A673 (cell line): Measurements from ENCODE around the gene OSBPL1A. TPM values are rescaled to one million over a fixed set of nuclear protein-coding genes. Genes with fewer than 3 reads are reported as not detected.

ENCODE experiments used
- BruUV-seq: library from RNA; stranded (reverse); fragments of 400-500 nt; replicated peaks from 2 replicates; lab custom pipeline; 2021; lab: Mats Ljungman, UMichigan
- CTCF ChIA-PET: fragments of 300-600 bp; sonication (Branson Sonifier 250); formaldehyde crosslinking; loops from one replicate; lab custom pipeline; 2022; ENCODE audit warnings: antibody characterized with exemption; lab: Charles Lee
- POLR2A ChIA-PET: fragments of 300-600 bp; sonication (Branson Sonifier 250); formaldehyde crosslinking; loops from one replicate; lab custom pipeline; 2022; ENCODE audit warnings: antibody characterized with exemption; ENCODE audit not compliant: low non-redundant PET; lab: Charles Lee
- DNase-seq: peaks from one replicate; pipeline ENCODE4 v3.0.0-alpha.2; 2015; ENCODE audit warnings: low spot score
- H3K27ac ChIP-seq: fragments of 200-600 bp; sonication (generic); 2 replicates; pipeline ENCODE4 v1.5.1; 2016; ENCODE audit warnings: mixed run types, low read depth, mild to moderate bottlenecking, mixed read lengths, antibody characterized with exemption, low read length; ENCODE audit not compliant: poor library complexity, severe bottlenecking
- H3K27me3 ChIP-seq: fragments of 200-600 bp; sonication (generic); replicated peaks from 2 replicates; pipeline ENCODE4 v1.6.1; 2017; ENCODE audit warnings: mixed run types, low read depth, mild to moderate bottlenecking, mixed read lengths, antibody characterized with exemption, low read length; ENCODE audit not compliant: insufficient read depth, poor library complexity
- H3K36me3 ChIP-seq: fragments of 200-600 bp; sonication (generic); 2 replicates; pipeline ENCODE4 v1.6.1; 2016; ENCODE audit warnings: mixed run types, mild to moderate bottlenecking, mixed read lengths, antibody characterized with exemption, low read length; ENCODE audit not compliant: insufficient read depth, poor library complexity, severe bottlenecking
- H3K4me1 ChIP-seq: fragments of 200-600 bp; sonication (generic); 2 replicates; pipeline ENCODE4 v1.6.1; 2017; ENCODE audit warnings: mixed run types, mild to moderate bottlenecking, mixed read lengths, antibody characterized with exemption, low read length; ENCODE audit not compliant: insufficient read depth, poor library complexity, severe bottlenecking
- H3K4me3 ChIP-seq: fragments of 200-600 bp; sonication (generic); 2 replicates; pipeline ENCODE4 v1.5.1; 2016; ENCODE audit warnings: low read depth, mixed run types, mild to moderate bottlenecking, mixed read lengths, low read length; ENCODE audit not compliant: poor library complexity, severe bottlenecking
- H3K9me3 ChIP-seq: fragments of 200-600 bp; sonication (generic); 2 replicates; pipeline ENCODE4 v1.6.1; 2016; ENCODE audit warnings: mixed run types, low read depth, mild to moderate bottlenecking, mixed read lengths, antibody characterized with exemption, low read length; ENCODE audit not compliant: poor library complexity, severe bottlenecking
- EZH2 ChIP-seq: fragments of 200-600 bp; sonication (generic); IDR thresholded peaks from 2 replicates; pipeline ENCODE4 v1.6.1; 2017; ENCODE audit warnings: borderline replicate concordance, low read depth, mild to moderate bottlenecking, mixed read lengths, antibody characterized with exemption, low read length; ENCODE audit not compliant: poor library complexity, severe bottlenecking
- intact Hi-C: fragments of 100-400 bp; cut with micrococcal nuclease; formaldehyde crosslinking; loops from one replicate; pipeline ENCODE4 v1.10.0; 2022; ENCODE audit not compliant: unreplicated experiment
- total RNA-seq: library from RNA; stranded (reverse); gene quantifications from 2 replicates; pipeline ENCODE4 v1.2.3, GENCODE V29; 2021
- TF ChIP-seq, protein P1 (sequence below): fragments of 300-800, 200-600 bp; sonication (generic); conservative IDR thresholded peaks from 2 replicates; pipeline ENCODE4 v1.5.1; 2017; ENCODE audit warnings: low read depth, mild to moderate bottlenecking, antibody characterized with exemption, low read length, moderate library complexity, mixed read lengths

Gene OSBPL1A
- total RNA-seq, 1 experiment from 2014 or later = 26.1 TPM

DNA sequence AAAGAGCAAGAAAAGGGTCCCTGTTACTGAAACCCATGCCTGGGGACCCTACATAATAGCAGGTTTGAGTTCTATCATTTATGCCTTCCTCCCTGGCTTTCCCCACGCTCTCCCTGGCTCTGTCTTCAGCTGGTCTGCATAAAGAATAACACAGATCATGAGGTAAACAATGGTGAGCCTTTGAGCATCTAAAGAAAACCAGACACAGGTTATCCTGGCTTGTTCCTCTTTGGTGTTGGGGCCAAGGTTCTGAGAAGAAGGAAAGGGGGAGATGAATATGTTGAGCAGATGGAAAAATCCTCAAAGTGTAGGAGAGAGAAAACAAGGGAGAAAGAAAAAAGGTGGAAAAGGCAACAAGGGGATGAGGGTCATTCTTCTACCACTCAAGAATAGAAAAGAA is 131.5 kb downstream of the OSBPL1A start:
- H3K36me3 ChIP-seq = no peaks in the 10 kb centered on the region
- no peaks in the 10 kb centered on the region for H3K27me3 ChIP-seq
- no peak overlapping the region for H3K27ac ChIP-seq
- H3K4me3 ChIP-seq = no peak overlapping the region
- no peaks in the 10 kb centered on the region for H3K9me3 ChIP-seq
- TF ChIP-seq, protein P1, sequence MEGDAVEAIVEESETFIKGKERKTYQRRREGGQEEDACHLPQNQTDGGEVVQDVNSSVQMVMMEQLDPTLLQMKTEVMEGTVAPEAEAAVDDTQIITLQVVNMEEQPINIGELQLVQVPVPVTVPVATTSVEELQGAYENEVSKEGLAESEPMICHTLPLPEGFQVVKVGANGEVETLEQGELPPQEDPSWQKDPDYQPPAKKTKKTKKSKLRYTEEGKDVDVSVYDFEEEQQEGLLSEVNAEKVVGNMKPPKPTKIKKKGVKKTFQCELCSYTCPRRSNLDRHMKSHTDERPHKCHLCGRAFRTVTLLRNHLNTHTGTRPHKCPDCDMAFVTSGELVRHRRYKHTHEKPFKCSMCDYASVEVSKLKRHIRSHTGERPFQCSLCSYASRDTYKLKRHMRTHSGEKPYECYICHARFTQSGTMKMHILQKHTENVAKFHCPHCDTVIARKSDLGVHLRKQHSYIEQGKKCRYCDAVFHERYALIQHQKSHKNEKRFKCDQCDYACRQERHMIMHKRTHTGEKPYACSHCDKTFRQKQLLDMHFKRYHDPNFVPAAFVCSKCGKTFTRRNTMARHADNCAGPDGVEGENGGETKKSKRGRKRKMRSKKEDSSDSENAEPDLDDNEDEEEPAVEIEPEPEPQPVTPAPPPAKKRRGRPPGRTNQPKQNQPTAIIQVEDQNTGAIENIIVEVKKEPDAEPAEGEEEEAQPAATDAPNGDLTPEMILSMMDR = no peak
- TF ChIP-seq EZH2 = no peak
- intact Hi-C loops = no loop called here
- ChIA-PET POLR2A (no interaction called here), CTCF (no interaction called here)
- peaks cover 10% of the 10 kb centered on the region for H3K4me1 ChIP-seq
- no TSS peak for BruUV-seq
- no peak for DNase-seq

DNA sequence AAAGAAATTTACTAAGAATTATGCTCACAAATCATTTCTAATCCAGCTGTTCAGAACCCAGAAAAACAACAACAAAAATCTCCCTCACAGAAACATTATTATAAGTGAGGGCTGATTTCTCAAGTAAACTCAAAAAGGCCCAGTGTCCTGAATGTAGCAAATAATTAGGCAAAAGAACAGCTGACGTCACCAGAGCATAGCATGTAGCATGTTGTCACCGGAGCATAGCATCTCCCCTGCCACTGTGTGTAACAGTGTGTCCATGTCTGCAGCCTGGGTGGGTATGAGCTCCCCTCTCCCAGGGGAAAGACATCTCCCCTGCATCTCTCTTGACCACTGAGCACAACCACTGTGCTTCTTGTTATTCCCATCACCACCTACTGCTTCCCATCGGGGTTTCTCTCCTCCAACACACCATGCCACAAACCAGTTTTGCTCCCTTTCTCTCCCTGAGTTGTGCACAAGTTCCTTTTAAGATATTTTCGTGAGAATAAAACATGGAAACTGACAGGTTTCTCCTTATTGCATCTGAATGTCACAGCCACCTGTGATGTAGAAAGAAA is 132.0 kb downstream of the OSBPL1A start:
- ChIA-PET CTCF (no interaction called here), POLR2A (no interaction called here)
- DNase-seq = no peak
- no peaks in the 10 kb centered on the region for H3K27me3 ChIP-seq
- no peaks in the 10 kb centered on the region for H3K9me3 ChIP-seq
- intact Hi-C loops = no loop called here
- no peak overlapping the region for H3K4me3 ChIP-seq
- H3K27ac ChIP-seq = no peak overlapping the region
- no TSS peak for BruUV-seq
- no peaks in the 10 kb centered on the region for H3K36me3 ChIP-seq
- H3K4me1 ChIP-seq = peaks cover 7% of the 10 kb centered on the region
- TF ChIP-seq EZH2 = no peak
- TF ChIP-seq, protein P1 = no peak

DNA sequence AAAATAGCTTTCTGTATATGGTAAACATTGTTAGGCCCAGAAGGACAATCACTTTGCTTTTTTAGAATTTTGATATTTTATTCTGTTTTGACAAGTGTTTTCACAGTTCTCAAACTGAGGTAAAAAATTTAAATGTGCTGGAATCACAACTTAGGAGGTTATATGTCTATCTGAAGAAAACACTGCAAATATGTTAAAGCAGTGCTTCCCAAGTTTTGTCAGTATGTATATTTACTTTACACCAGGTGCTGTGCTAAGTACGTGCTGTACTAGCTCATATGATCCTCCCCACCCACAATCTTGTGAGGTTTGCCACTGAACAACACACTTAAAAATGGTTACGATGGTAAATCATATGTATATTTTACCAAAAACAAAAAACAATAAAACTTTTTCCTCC is 134.6 kb downstream of the OSBPL1A start:
- no peaks in the 10 kb centered on the region for H3K36me3 ChIP-seq
- ChIA-PET CTCF (no interaction called here), POLR2A (no interaction called here)
- H3K4me3 ChIP-seq = no peak overlapping the region
- no peak for TF ChIP-seq EZH2
- TF ChIP-seq, protein P1 = no peak
- intact Hi-C loops = no loop called here
- DNase-seq = no peak
- H3K27ac ChIP-seq = no peak overlapping the region
- H3K9me3 ChIP-seq = no peaks in the 10 kb centered on the region
- H3K4me1 ChIP-seq = no peaks in the 10 kb centered on the region
- no TSS peak for BruUV-seq
- H3K27me3 ChIP-seq = no peaks in the 10 kb centered on the region
